H1 (cell line): ENCODE results near the gene HMX1. TPM values are rescaled to one million over a fixed set of nuclear protein-coding genes. Genes with fewer than 3 reads are reported as not detected.

Source experiments
- CTCF ChIA-PET: fragments of 300-600 bp; sonication (Branson Sonifier 250); formaldehyde crosslinking; loops from one replicate; lab custom pipeline; 2021; ENCODE audit not compliant: partially characterized antibody; lab: Charles Lee
- POLR2A ChIA-PET: fragments of 300-600 bp; sonication (Branson Sonifier 250); formaldehyde crosslinking; loops from one replicate; lab custom pipeline; 2021; ENCODE audit warnings: inconsistent platforms; ENCODE audit not compliant: partially characterized antibody; lab: Charles Lee
- DNase-seq, 2 experiments: peaks; one replicate each; pipeline versions ENCODE4 v3.0.0 to v3.0.0-alpha.2; 2010 to 2022; ENCODE audit warnings: low spot score in 2 of 2, low read depth in 1 of 2, mixed read lengths in 1 of 2
- FAIRE-seq: peaks from 2 replicates; lab custom pipeline; 2011; peaks lifted over from hg19 to GRCh38; lab: Jason Lieb, UNC
- H2AFZ ChIP-seq: 2 replicates; pipeline ENCODE4 v1.8.1; 2012; ENCODE audit warnings: low read length, inconsistent platforms
- H2AK5ac ChIP-seq: 2 replicates; pipeline ENCODE4 v1.6.1; 2013; ENCODE audit warnings: low read depth, low read length
- H2BK120ac ChIP-seq: replicated peaks from 2 replicates; pipeline ENCODE3; 2013; ENCODE audit warnings: low read depth, low read length, inconsistent platforms
- H2BK12ac ChIP-seq: 2 replicates; pipeline ENCODE4 v1.6.1; 2013; ENCODE audit warnings: low read depth, low read length
- H2BK15ac ChIP-seq: 2 replicates; pipeline ENCODE4 v1.6.1; 2013; ENCODE audit warnings: low read length
- H2BK20ac ChIP-seq: 2 replicates; pipeline ENCODE4 v1.6.1; 2013; ENCODE audit warnings: low read length
- H2BK5ac ChIP-seq: 2 replicates; pipeline ENCODE4 v1.6.1; 2013; ENCODE audit warnings: low read depth, low read length
- H3K14ac ChIP-seq: 2 replicates; pipeline ENCODE4 v1.6.1; 2013; ENCODE audit warnings: inconsistent platforms; ENCODE audit not compliant: insufficient read length
- H3K18ac ChIP-seq: 2 replicates; pipeline ENCODE4 v1.6.1; 2013; ENCODE audit warnings: low read length; ENCODE audit errors: extremely low read depth
- H3K23ac ChIP-seq: 2 replicates; pipeline ENCODE4 v1.6.1; 2013; ENCODE audit warnings: inconsistent platforms; ENCODE audit not compliant: insufficient read length
- H3K23me2 ChIP-seq: 2 replicates; pipeline ENCODE4 v1.6.1; 2013; ENCODE audit warnings: low read depth, low read length
- H3K27ac ChIP-seq: 2 replicates; pipeline ENCODE4 v1.6.1; 2011; ENCODE audit warnings: low read depth, low read length, inconsistent platforms
- H3K27me3 ChIP-seq, 4 experiments: replicated peaks in 1 of 4; 1 replicate in 1 of 4; 2 replicates in 3 of 4; pipeline versions ENCODE4 v1.6.1 to v1.8.1; 2011 to 2013; ENCODE audit warnings: low read length in 3 of 4, mild to moderate bottlenecking in 3 of 4, inconsistent platforms in 2 of 4, mixed read lengths in 2 of 4, moderate library complexity in 1 of 4; ENCODE audit not compliant: control insufficient read depth in 3 of 4, insufficient read depth in 3 of 4; ENCODE audit errors: extremely low read depth in 1 of 4
- H3K36me3 ChIP-seq, 4 experiments: 2 replicates each; pipeline versions ENCODE4 v1.6.1 to v1.8.1; 2011 to 2013; ENCODE audit warnings: mild to moderate bottlenecking in 4 of 4, low read length in 3 of 4, moderate library complexity in 2 of 4, control low read depth in 1 of 4, inconsistent platforms in 1 of 4; ENCODE audit not compliant: insufficient read depth in 4 of 4, control insufficient read depth in 2 of 4
- H3K4ac ChIP-seq: replicated peaks from 2 replicates; pipeline ENCODE3; 2013; ENCODE audit warnings: low read length, low read depth, mixed read lengths, inconsistent platforms; ENCODE audit not compliant: insufficient read length
- H3K4me1 ChIP-seq, 4 experiments: replicated peaks in 1 of 4; 1 replicate in 1 of 4; 2 replicates in 3 of 4; pipeline versions ENCODE4 v1.6.1 to v1.8.1; 2011 to 2013; ENCODE audit warnings: low read length in 3 of 4, inconsistent platforms in 2 of 4, mixed read lengths in 1 of 4; ENCODE audit not compliant: insufficient read depth in 4 of 4, control insufficient read depth in 3 of 4
- H3K4me2 ChIP-seq, 2 experiments: 2 replicates each; pipeline versions ENCODE4 v1.6.1 to v1.8.1; 2011 to 2013; ENCODE audit warnings: low read depth in 2 of 2, low read length in 2 of 2, control low read depth in 1 of 2, inconsistent platforms in 1 of 2, mild to moderate bottlenecking in 1 of 2; ENCODE audit not compliant: insufficient read depth in 1 of 2
- H3K4me3 ChIP-seq, 4 experiments: fragments of 200-600, 300-600 bp in 1 of 4; sonication (generic), shearing (Covaris generic), sonication (Bioruptor Twin) in 1 of 4; 2 replicates each; pipeline versions ENCODE4 v1.5.1 to v1.8.1; 2011 to 2016; ENCODE audit warnings: low read length in 4 of 4, low read depth in 3 of 4, control low read depth in 2 of 4, inconsistent platforms in 2 of 4, mild to moderate bottlenecking in 2 of 4, mixed read lengths in 1 of 4, moderate library complexity in 1 of 4; ENCODE audit not compliant: insufficient read depth in 2 of 4; ENCODE audit errors: extremely low read depth in 1 of 4
- H3K56ac ChIP-seq: replicated peaks from 2 replicates; pipeline ENCODE3; 2013; ENCODE audit warnings: low read depth, mild to moderate bottlenecking, mixed read lengths, low read length, inconsistent platforms; ENCODE audit not compliant: insufficient read length
- H3K79me1 ChIP-seq: 2 replicates; pipeline ENCODE4 v1.6.1; 2013; ENCODE audit warnings: low read depth, low read length, control low read depth
- H3K79me2 ChIP-seq, 2 experiments: 2 replicates each; pipeline versions ENCODE4 v1.6.1 to v1.8.1; 2012 to 2013; ENCODE audit warnings: low read length in 2 of 2, mild to moderate bottlenecking in 2 of 2, inconsistent platforms in 1 of 2; ENCODE audit not compliant: insufficient read depth in 2 of 2, control insufficient read depth in 1 of 2
- H3K9ac ChIP-seq, 4 experiments: replicated peaks in 1 of 4; 1 replicate in 1 of 4; 2 replicates in 3 of 4; pipeline versions ENCODE4 v1.6.1 to v1.8.1; 2011 to 2013; ENCODE audit warnings: low read depth in 3 of 4, low read length in 3 of 4, control low read depth in 2 of 4, mild to moderate bottlenecking in 2 of 4, moderate library complexity in 2 of 4, inconsistent platforms in 1 of 4; ENCODE audit errors: extremely low read depth in 1 of 4
- H3K9me3 ChIP-seq, 2 experiments: 2 replicates each; pipeline versions ENCODE4 v1.6.1 to v1.8.1; 2012 to 2013; ENCODE audit warnings: mild to moderate bottlenecking in 2 of 2, moderate library complexity in 2 of 2, control low read depth in 1 of 2, inconsistent platforms in 1 of 2, low read depth in 1 of 2, low read length in 1 of 2, mixed read lengths in 1 of 2; ENCODE audit not compliant: insufficient read depth in 2 of 2
- H4K20me1 ChIP-seq, 2 experiments: replicated peaks in 1 of 2; 2 replicates each; pipeline versions ENCODE3 to v1.8.1; 2011 to 2013; ENCODE audit warnings: inconsistent platforms in 2 of 2, low read length in 2 of 2, mild to moderate bottlenecking in 1 of 2; ENCODE audit not compliant: insufficient read depth in 2 of 2, control insufficient read depth in 1 of 2
- H4K5ac ChIP-seq: 2 replicates; pipeline ENCODE4 v1.6.1; 2013; ENCODE audit warnings: low read length, low read depth, mixed read lengths, inconsistent platforms; ENCODE audit not compliant: insufficient read length
- H4K8ac ChIP-seq: 2 replicates; pipeline ENCODE4 v1.8.0; 2013; ENCODE audit warnings: mild to moderate bottlenecking, moderate library complexity, low read length, inconsistent platforms; ENCODE audit not compliant: insufficient read depth; ENCODE audit errors: extremely low read depth
- H4K91ac ChIP-seq: replicated peaks from 2 replicates; pipeline ENCODE3; 2013; ENCODE audit warnings: low read length, mixed read lengths, inconsistent platforms; ENCODE audit not compliant: insufficient read length
- BCL11A ChIP-seq, 2 experiments: IDR thresholded peaks; one replicate each; pipeline ENCODE4 v1.6.1; 2011; ENCODE audit warnings: low read depth in 2 of 2, low read length in 2 of 2, mild to moderate bottlenecking in 2 of 2
- CBX5 ChIP-seq: fragments of 300-800, 300-1000 bp; sonication (generic); IDR thresholded peaks from 2 replicates; pipeline ENCODE4 v1.7.1; 2016; ENCODE audit warnings: antibody characterized with exemption, low read length, low read depth
- CBX8 ChIP-seq: fragments of 300-800, 300-1000 bp; sonication (generic); IDR thresholded peaks from 2 replicates; pipeline ENCODE4 v1.7.1; 2016; ENCODE audit warnings: low read depth, low read length, borderline replicate concordance
- KDM1A ChIP-seq: fragments of 200-600, 300-600 bp; sonication (generic); IDR thresholded peaks from 2 replicates; pipeline ENCODE4 v1.7.1; 2016; ENCODE audit warnings: mild to moderate bottlenecking, low read length, borderline replicate concordance
- KDM5A ChIP-seq: fragments of 200-600 bp; IDR thresholded peaks from 2 replicates; pipeline ENCODE4 v1.7.1; 2012; ENCODE audit warnings: mild to moderate bottlenecking, low read length, inconsistent platforms, mixed read lengths
- RBBP5 ChIP-seq: IDR thresholded peaks from 2 replicates; pipeline ENCODE4 v1.7.1; 2012; ENCODE audit warnings: low read depth, mild to moderate bottlenecking, inconsistent platforms, low read length, moderate library complexity, borderline replicate concordance
- RNF2 ChIP-seq: fragments of 200-900, 300-1000 bp; sonication (generic); IDR thresholded peaks from 2 replicates; pipeline ENCODE4 v1.7.1; 2016; ENCODE audit warnings: borderline replicate concordance, low read depth, mild to moderate bottlenecking, antibody characterized with exemption, low read length; ENCODE audit not compliant: poor library complexity, severe bottlenecking; ENCODE audit errors: missing control alignments
- WGBS, 2 experiments: shearing (Covaris generic) in 1 of 2; methylation state at CpG; one replicate each; pipeline versions ENCODE4 v1.1.6 to v1.1.7; 2013 to 2015; ENCODE audit warnings: low lambda C conversion rate in 2 of 2, mixed read lengths in 2 of 2, inconsistent platforms in 1 of 2, low coverage in 1 of 2, missing lambda C conversion rate in 1 of 2; ENCODE audit not compliant: insufficient replicate concordance in 2 of 2, insufficient coverage in 1 of 2, insufficient read length in 1 of 2; ENCODE audit errors: extremely low coverage in 1 of 2, missing lambda C conversion rate in 1 of 2; 5-methylcytosine and 5-hydroxymethylcytosine counted together
- polyA plus RNA-seq, 7 experiments: library from polyadenylated mRNA; depleted of rRNA in 3 of 7; stranded (reverse) in 5 of 7; unstranded in 2 of 7; fragments of >200 nt in 5 of 7; fragments of 200-250 nt in 2 of 7; gene quantifications; 1 replicate in 5 of 7; 2 replicates in 1 of 7; 4 replicates in 1 of 7; pipeline versions ENCODE4 v1.2.1 to v1.2.3, GENCODE V29; 2011 to 2013; ENCODE audit warnings: missing spikeins in 2 of 7, mixed read lengths in 2 of 7
- total RNA-seq: library from RNA; stranded (reverse); fragmentation: NEBNext Ultra II Directional; extraction: Animal tissue kit (Norgen Biotek cat#: 25700); gene quantifications from 2 replicates; pipeline ENCODE4 v1.2.1, GENCODE V29; 2021
- TF ChIP-seq, protein P1 (sequence below): IDR thresholded peaks from 2 replicates; pipeline ENCODE4 v1.6.1; 2011; ENCODE audit warnings: low read depth, mild to moderate bottlenecking, low read length; ENCODE audit not compliant: insufficient read depth

Gene HMX1
- total and polyA plus RNA-seq, 2 of the 8 experiments (the other 6 are each of a cell fraction or from before 2014, with no cell fraction given) = 0.26 TPM; not detected in 1

GRCh38 chr4:8900588-8900987, 28.9 kb upstream of the HMX1 start:
- H2BK12ac ChIP-seq = no peak overlapping the region
- H3K9me3 ChIP-seq = peaks cover 17 to 34% of the 10 kb centered on the region in 2 experiments
- H3K14ac ChIP-seq = no peak overlapping the region
- no peak overlapping the region for H3K4ac ChIP-seq
- no peaks in the 10 kb centered on the region for H3K36me3 ChIP-seq
- no peak overlapping the region for H3K4me3 ChIP-seq
- no peaks in the 10 kb centered on the region for H3K79me2 ChIP-seq
- no peak overlapping the region for H4K5ac ChIP-seq
- H3K4me2 ChIP-seq = no peak overlapping the region
- CTCF ChIA-PET = interaction anchor here (6.1 kb wide), 1 partner anchor 13 kb away, joined by 31 read pairs; no protein-coding TSS in a partner anchor
- H2AFZ ChIP-seq = no peak overlapping the region
- H2AK5ac ChIP-seq = no peak overlapping the region
- H2BK15ac ChIP-seq = no peak overlapping the region
- H3K4me1 ChIP-seq = peaks cover 0 to 15% (median 3%) of the 10 kb centered on the region in 4 experiments; a peak in 3 of 7 replicates
- no peak overlapping the region for H3K56ac ChIP-seq
- H3K79me1 ChIP-seq = no peaks in the 10 kb centered on the region
- TF ChIP-seq CBX8 (no peak), BCL11A (IDR thresholded peaks at IDR 0.05; ENCODE audit: low read depth in 2 of 2, low read length in 2 of 2) (no peak), KDM5A (no peak), KDM1A (no peak), RBBP5 (no peak), CBX5 (no peak), RNF2 (no peak)
- TF ChIP-seq, protein P1, sequence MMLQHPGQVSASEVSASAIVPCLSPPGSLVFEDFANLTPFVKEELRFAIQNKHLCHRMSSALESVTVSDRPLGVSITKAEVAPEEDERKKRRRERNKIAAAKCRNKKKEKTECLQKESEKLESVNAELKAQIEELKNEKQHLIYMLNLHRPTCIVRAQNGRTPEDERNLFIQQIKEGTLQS = no peak
- TF ChIP-seq, all 59 proteins: peak for 0
- H3K27me3 ChIP-seq = peaks cover 4 to 22% (median 13%) of the 10 kb centered on the region in 4 experiments
- H3K23me2 ChIP-seq = 0 out of 2 replicates have a peak, but pooled peaks cover 2% of the 10 kb centered on the region
- H2BK5ac ChIP-seq = no peak overlapping the region
- DNase-seq (no peak), FAIRE-seq (no peak)
- no peak overlapping the region for H2BK120ac ChIP-seq
- H3K23ac ChIP-seq = no peak overlapping the region
- peaks cover 7% of the 10 kb centered on the region in 2 experiments for H4K20me1 ChIP-seq
- H4K8ac ChIP-seq = no peak overlapping the region
- H3K18ac ChIP-seq = no peak overlapping the region
- no peak overlapping the region for H3K27ac ChIP-seq
- no peak overlapping the region for H4K91ac ChIP-seq
- no peak overlapping the region for H2BK20ac ChIP-seq
- POLR2A ChIA-PET = no interaction called here
- H3K9ac ChIP-seq = no peak overlapping the region
- 89% methylated on average over 6 of the region's 6 CpGs; no CpG with 5 or more reads in 1 of the 2 experiments for WGBS, 2 experiments
